Measurements from ENCODE around the gene DOCK1. TPM values are rescaled to one million over a fixed set of nuclear protein-coding genes. Genes with fewer than 3 reads are reported as not detected.

The DOCK1 gene
- polyA plus RNA-seq, 1 donor = 29.5 TPM

DNA sequence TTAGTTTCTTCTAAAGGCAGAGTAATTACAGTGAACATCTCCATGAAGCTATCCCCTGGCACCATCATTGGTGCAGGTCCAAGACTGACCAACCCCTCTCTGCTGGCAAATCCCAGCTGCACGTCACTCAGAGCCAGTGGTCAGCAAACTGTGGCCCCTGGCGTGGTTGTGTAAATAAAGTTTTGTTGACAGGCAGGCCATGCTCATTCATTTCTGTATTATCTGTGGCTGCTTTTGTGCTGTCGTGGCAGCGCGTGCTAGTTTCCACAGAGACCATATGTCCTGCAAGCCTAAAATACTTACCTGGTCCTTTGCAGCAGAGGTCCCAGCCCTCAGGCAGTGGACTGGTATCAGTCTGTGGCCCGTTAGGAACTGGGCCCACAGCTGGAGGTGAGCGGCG lies 526.3 kb downstream of the DOCK1 start:
- Histone ChIP-seq H3K27me3 (ENCODE audit: control insufficient read depth, insufficient read depth, low read length) (no peaks in the 10 kb centered on the region), H3K36me3 (ENCODE audit: control insufficient read depth, insufficient read depth, low read length) (peaks cover 41% of the 10 kb centered on the region), H3K4me3 (ENCODE audit: low read length) (no peak overlapping the region), H3K4me1 (ENCODE audit: control insufficient read depth, insufficient read depth, low read length) (no peaks in the 10 kb centered on the region), H3K9me3 (ENCODE audit: control insufficient read depth, low read depth, low read length) (peaks cover 13% of the 10 kb centered on the region), H3K27ac (ENCODE audit: low read length) (no peak overlapping the region)
- no peak for DNase-seq
- WGBS (ENCODE audit: insufficient coverage, low lambda C conversion rate) = no CpG with 5 or more reads among the region's 8 CpGs

DNA sequence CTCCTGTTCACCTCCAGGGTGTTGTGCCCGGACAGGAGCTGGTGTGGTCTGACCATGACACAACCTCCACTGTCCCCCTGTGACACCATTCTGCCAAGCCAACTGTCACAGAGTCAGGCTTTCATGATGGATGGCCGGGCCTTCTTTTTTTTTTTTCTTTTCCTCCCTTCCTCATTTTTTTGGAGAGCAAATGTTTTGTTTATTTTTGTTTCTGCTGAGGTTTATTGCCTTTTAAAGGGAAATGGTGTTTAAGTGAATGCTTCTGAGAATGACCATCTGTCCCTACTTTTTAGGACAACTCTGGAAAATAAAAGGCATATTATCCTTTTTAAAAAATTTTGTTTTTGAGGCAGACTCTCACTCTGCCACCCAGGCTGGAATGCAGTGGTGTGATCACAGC lies 528.8 kb downstream of the DOCK1 start:
- no peak for DNase-seq
- WGBS (ENCODE audit: insufficient coverage, low lambda C conversion rate) = no CpG with 5 or more reads among the region's 2 CpGs
- H3K36me3 ChIP-seq (ENCODE audit: control insufficient read depth, insufficient read depth, low read length) = peaks cover 27% of the 10 kb centered on the region
- no peak overlapping the region for H3K4me3 ChIP-seq (ENCODE audit: low read length)
- peaks cover 4% of the 10 kb centered on the region for H3K9me3 ChIP-seq (ENCODE audit: control insufficient read depth, low read depth, low read length)
- no peaks in the 10 kb centered on the region for H3K4me1 ChIP-seq (ENCODE audit: control insufficient read depth, insufficient read depth, low read length)
- no peaks in the 10 kb centered on the region for H3K27me3 ChIP-seq (ENCODE audit: control insufficient read depth, insufficient read depth, low read length)
- H3K27ac ChIP-seq (ENCODE audit: low read length) = no peak overlapping the region

DNA sequence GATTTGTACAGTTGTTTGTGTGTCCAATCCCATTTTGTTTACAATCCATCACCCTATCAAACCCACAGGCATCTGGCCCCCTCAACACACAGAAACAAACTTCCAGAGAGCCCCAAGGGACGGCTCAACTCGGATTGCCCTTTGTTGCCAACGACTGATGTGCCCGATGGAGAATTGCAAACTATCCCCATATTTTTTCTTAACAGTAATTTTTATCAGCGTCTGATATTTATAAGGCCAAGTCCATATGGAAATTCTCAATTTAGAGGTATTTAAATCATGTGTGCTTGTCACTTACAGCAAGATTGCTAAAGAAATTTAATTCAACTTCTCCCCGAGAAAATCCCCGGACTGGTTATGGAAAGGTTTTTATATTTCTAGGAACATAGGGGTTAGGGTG lies 530.0 kb downstream of the DOCK1 start:
- no peak for DNase-seq
- 64% methylated on average over 4 of the region's 7 CpGs for WGBS (ENCODE audit: insufficient coverage, low lambda C conversion rate)
- no peaks in the 10 kb centered on the region for H3K9me3 ChIP-seq (ENCODE audit: control insufficient read depth, low read depth, low read length)
- H3K4me3 ChIP-seq (ENCODE audit: low read length) = no peak overlapping the region
- H3K36me3 ChIP-seq (ENCODE audit: control insufficient read depth, insufficient read depth, low read length) = peaks cover 34% of the 10 kb centered on the region
- H3K27me3 ChIP-seq (ENCODE audit: control insufficient read depth, insufficient read depth, low read length) = no peaks in the 10 kb centered on the region
- no peak overlapping the region for H3K27ac ChIP-seq (ENCODE audit: low read length)
- no peaks in the 10 kb centered on the region for H3K4me1 ChIP-seq (ENCODE audit: control insufficient read depth, insufficient read depth, low read length)

DNA sequence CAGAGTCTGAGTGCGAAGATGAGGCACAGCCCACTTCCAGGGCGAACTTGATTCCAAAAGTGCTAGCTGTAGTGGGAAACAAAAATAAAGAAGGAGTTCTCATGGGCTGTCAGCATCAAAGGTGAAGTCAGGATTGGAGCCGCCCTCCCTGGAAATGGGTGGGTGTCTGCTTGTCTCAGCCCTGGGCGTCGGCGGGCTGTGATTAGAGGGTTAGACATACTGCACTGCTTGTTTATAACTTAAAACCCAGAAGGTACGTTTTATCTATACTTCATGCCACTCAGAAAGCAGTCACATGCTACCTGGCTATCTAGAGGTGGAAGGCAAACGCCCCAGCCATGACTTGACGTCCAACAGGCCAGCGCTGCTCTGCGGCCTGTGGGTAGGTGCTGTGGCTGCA lies 535.1 kb downstream of the DOCK1 start:
- H3K27ac ChIP-seq (ENCODE audit: low read length) = no peak overlapping the region

DNA sequence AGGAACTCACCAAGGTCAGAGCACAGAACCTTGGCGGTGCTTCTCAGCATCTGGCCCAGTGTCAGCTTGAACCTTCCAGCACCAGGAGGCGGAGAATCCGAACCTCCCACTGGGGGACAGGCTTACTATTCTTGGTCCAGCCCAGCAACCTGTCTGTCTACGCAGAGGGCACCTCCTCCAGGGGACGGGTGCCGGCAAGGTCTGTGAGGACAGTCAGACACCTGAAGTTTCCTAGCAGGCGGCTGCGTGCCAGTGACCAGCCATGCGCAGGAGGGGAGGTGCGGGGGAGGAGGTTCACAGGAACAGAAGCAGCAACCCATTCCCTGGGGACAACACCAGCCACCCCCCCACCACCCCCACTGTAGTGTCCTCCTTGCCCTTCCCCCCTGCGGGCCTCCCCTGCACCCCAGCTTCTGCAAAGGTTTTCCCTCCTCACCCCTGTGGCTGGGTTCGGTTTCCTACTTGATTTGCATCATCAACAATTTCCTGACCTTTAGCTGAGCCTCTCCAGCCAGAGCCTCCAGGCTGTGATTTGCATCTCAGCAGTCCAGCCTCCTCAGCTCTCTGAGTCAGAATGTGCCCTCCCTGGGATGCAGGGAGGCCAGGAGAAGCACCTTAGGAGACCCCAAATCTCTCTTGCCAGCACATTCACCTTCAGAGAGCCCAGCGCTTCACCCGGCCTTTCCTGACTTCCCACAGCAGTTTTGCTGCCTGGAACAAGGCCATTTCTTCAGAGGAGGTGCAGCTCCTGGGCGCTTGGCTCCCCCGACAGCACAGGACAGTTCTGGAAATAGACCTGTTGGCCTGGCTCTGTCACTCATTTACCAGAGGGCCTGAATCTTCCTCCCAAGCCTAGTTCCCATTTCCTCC lies 536.4 kb downstream of the DOCK1 start:
- Histone ChIP-seq H3K27me3 (ENCODE audit: control insufficient read depth, insufficient read depth, low read length) (no peaks in the 10 kb centered on the region), H3K36me3 (ENCODE audit: control insufficient read depth, insufficient read depth, low read length) (peaks cover 64% of the 10 kb centered on the region), H3K4me1 (ENCODE audit: control insufficient read depth, insufficient read depth, low read length) (no peaks in the 10 kb centered on the region), H3K9me3 (ENCODE audit: control insufficient read depth, low read depth, low read length) (no peaks in the 10 kb centered on the region), H3K4me3 (ENCODE audit: low read length) (no peak overlapping the region), H3K27ac (ENCODE audit: low read length) (no peak overlapping the region)
- DNase-seq = no peak
- no CpG with 5 or more reads among the region's 16 CpGs for WGBS (ENCODE audit: insufficient coverage, low lambda C conversion rate)

More for the DNA sequence above, 535.1 kb downstream of the DOCK1 start:
- Histone ChIP-seq H3K27me3 (ENCODE audit: control insufficient read depth, insufficient read depth, low read length) (no peaks in the 10 kb centered on the region), H3K36me3 (ENCODE audit: control insufficient read depth, insufficient read depth, low read length) (peaks cover 59% of the 10 kb centered on the region), H3K9me3 (ENCODE audit: control insufficient read depth, low read depth, low read length) (no peaks in the 10 kb centered on the region), H3K4me3 (ENCODE audit: low read length) (no peak overlapping the region), H3K4me1 (ENCODE audit: control insufficient read depth, insufficient read depth, low read length) (no peaks in the 10 kb centered on the region)
- 80% methylated on average over 1 of the region's 11 CpGs for WGBS (ENCODE audit: insufficient coverage, low lambda C conversion rate)
- no peak for DNase-seq

DNA sequence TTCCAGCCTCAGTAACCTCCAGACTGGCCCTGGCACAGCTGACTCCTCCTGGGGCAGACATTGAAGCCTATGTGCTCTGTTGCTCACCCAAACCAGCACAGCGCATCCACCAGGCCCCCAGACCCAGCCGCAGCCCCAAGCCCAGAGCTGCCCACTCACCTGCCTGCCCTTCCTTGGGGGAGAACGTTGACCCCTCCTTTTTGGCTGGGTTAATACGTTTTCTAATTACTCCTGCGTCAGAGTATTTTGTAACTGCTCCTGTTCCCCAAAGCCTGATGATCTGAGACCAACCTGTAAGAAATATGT lies 536.9 kb downstream of the DOCK1 start:
- Histone ChIP-seq H3K4me1 (ENCODE audit: control insufficient read depth, insufficient read depth, low read length) (no peaks in the 10 kb centered on the region), H3K4me3 (ENCODE audit: low read length) (no peak overlapping the region), H3K9me3 (ENCODE audit: control insufficient read depth, low read depth, low read length) (no peaks in the 10 kb centered on the region), H3K27ac (ENCODE audit: low read length) (no peak overlapping the region), H3K36me3 (ENCODE audit: control insufficient read depth, insufficient read depth, low read length) (peaks cover 69% of the 10 kb centered on the region), H3K27me3 (ENCODE audit: control insufficient read depth, insufficient read depth, low read length) (no peaks in the 10 kb centered on the region)
- WGBS (ENCODE audit: insufficient coverage, low lambda C conversion rate) = 100% methylated on average over 1 of the region's 5 CpGs
- no peak for DNase-seq

DNA sequence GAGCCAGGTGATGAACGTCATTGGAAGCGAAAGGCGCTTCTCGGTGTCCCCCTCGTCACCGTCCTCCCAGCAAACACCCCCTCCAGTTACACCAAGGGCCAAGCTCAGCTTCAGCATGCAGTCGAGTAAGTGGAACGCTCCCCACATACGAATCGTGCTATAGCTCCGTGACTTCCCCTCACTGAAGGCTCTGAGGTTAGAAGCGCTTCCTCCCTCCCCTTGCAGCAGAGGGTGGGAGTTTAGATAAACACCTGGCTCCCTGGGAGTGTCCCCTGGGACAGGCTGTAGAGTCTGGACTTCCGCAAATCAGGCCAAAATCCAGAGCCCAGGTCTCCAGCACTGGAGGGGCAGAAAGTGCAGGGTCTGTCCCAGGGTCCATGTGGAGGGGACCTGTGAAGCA lies 538.9 kb downstream of the DOCK1 start:
- Histone ChIP-seq H3K4me1 (ENCODE audit: control insufficient read depth, insufficient read depth, low read length) (no peaks in the 10 kb centered on the region), H3K9me3 (ENCODE audit: control insufficient read depth, low read depth, low read length) (no peaks in the 10 kb centered on the region), H3K27me3 (ENCODE audit: control insufficient read depth, insufficient read depth, low read length) (no peaks in the 10 kb centered on the region), H3K4me3 (ENCODE audit: low read length) (no peak overlapping the region), H3K27ac (ENCODE audit: low read length) (no peak overlapping the region), H3K36me3 (ENCODE audit: control insufficient read depth, insufficient read depth, low read length) (peaks cover 77% of the 10 kb centered on the region)
- no peak for DNase-seq
- no CpG with 5 or more reads among the region's 13 CpGs for WGBS (ENCODE audit: insufficient coverage, low lambda C conversion rate)

DNA sequence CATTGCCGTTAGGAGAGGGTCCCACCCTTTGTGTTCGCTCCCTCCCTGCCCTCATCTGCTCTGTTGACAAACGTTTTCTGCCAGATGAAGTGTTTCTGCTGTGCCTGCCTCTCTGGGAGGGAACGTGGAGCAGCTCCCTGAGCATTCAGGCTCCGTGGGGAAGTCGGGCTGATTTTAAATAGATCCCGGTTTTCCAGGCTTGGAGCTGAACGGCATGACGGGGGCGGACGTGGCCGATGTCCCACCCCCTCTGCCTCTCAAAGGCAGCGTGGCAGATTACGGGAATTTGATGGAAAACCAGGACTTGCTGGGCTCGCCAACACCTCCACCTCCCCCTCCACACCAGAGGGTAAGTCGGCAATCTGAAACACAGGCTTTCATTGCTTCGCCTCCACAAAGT lies 542.0 kb downstream of the DOCK1 start:
- no CpG with 5 or more reads among the region's 17 CpGs for WGBS (ENCODE audit: insufficient coverage, low lambda C conversion rate)
- H3K27ac ChIP-seq (ENCODE audit: low read length) = no peak overlapping the region
- H3K27me3 ChIP-seq (ENCODE audit: control insufficient read depth, insufficient read depth, low read length) = no peaks in the 10 kb centered on the region
- H3K4me3 ChIP-seq (ENCODE audit: low read length) = no peak overlapping the region
- no peaks in the 10 kb centered on the region for H3K9me3 ChIP-seq (ENCODE audit: control insufficient read depth, low read depth, low read length)
- H3K4me1 ChIP-seq (ENCODE audit: control insufficient read depth, insufficient read depth, low read length) = no peaks in the 10 kb centered on the region
- no peak for DNase-seq
- H3K36me3 ChIP-seq (ENCODE audit: control insufficient read depth, insufficient read depth, low read length) = peaks cover 67% of the 10 kb centered on the region

DNA sequence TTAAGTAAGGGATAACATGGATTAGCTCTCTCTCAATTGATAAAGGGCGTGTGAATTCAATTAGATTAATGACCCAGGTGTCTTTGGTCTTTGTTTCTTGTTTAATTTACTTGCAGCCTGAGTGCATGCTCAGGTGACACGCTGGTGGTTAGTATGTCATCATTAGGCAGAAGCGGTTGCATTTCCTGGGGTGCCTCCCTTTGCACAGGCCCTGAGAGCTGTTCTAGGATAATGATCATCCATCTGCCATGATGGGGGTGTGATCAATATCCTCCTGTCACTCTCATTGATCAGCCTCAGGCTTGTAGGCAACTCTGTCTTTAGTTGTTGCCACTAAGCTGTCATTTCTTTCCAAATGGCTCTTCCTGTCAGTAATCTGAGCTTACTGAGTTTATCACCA lies 544.3 kb downstream of the DOCK1 start:
- no peak for DNase-seq
- Histone ChIP-seq H3K27ac (ENCODE audit: low read length) (no peak overlapping the region), H3K9me3 (ENCODE audit: control insufficient read depth, low read depth, low read length) (no peaks in the 10 kb centered on the region), H3K36me3 (ENCODE audit: control insufficient read depth, insufficient read depth, low read length) (peaks cover 54% of the 10 kb centered on the region), H3K4me1 (ENCODE audit: control insufficient read depth, insufficient read depth, low read length) (no peaks in the 10 kb centered on the region), H3K27me3 (ENCODE audit: control insufficient read depth, insufficient read depth, low read length) (no peaks in the 10 kb centered on the region), H3K4me3 (ENCODE audit: low read length) (no peak overlapping the region)
- no CpG with 5 or more reads among the region's 3 CpGs for WGBS (ENCODE audit: insufficient coverage, low lambda C conversion rate)

DNA sequence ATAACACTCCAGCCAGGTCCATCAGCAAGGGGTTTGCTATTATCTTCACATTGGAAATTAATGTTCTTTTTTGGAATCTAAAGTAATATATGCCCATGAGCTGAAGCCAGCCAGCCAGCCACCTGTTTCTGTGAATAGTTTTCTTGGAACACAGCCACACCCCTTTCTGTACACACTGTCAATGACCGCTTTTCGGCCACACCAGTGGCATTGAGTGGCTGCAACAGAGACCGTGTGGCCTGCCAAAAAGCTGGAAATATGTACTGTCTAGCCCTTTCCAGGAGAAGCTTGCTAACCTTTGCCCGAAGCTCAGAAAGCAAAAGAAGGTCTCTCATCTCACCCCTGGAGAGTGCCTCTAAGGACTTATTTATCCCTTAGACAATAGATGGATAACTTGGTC lies 545.4 kb downstream of the DOCK1 start:
- H3K36me3 ChIP-seq (ENCODE audit: control insufficient read depth, insufficient read depth, low read length) = peaks cover 45% of the 10 kb centered on the region
- DNase-seq = no peak
- WGBS (ENCODE audit: insufficient coverage, low lambda C conversion rate) = no CpG with 5 or more reads among the region's 4 CpGs

DNA sequence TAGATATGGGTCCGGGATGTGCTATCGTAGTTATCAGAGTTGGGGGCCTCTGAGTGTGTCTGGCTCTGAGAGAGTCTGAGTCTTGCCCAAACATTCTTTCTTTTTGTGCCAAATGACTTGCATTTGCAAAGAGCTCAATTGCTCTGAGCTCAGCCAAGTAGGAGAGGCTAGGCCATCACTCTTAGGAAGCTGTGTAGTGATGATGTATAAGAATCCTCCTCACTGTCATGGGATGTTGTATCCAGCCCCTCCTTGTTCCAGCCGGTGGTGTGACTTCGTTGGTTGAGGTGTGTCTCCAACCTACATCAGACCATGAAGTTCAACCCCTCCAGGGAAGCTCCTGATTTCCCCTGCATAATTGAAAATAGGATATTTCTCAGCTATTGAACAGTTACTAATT lies 546.4 kb downstream of the DOCK1 start:
- WGBS (ENCODE audit: insufficient coverage, low lambda C conversion rate) = no CpG with 5 or more reads among the region's 4 CpGs
- Histone ChIP-seq H3K27me3 (ENCODE audit: control insufficient read depth, insufficient read depth, low read length) (no peaks in the 10 kb centered on the region), H3K4me1 (ENCODE audit: control insufficient read depth, insufficient read depth, low read length) (no peaks in the 10 kb centered on the region), H3K27ac (ENCODE audit: low read length) (no peak overlapping the region), H3K9me3 (ENCODE audit: control insufficient read depth, low read depth, low read length) (peaks cover 4% of the 10 kb centered on the region), H3K36me3 (ENCODE audit: control insufficient read depth, insufficient read depth, low read length) (peaks cover 43% of the 10 kb centered on the region), H3K4me3 (ENCODE audit: low read length) (no peak overlapping the region)
- DNase-seq = no peak

More for the DNA sequence above, 545.4 kb downstream of the DOCK1 start:
- Histone ChIP-seq H3K27ac (ENCODE audit: low read length) (no peak overlapping the region), H3K9me3 (ENCODE audit: control insufficient read depth, low read depth, low read length) (peaks cover 1% of the 10 kb centered on the region), H3K4me3 (ENCODE audit: low read length) (no peak overlapping the region), H3K27me3 (ENCODE audit: control insufficient read depth, insufficient read depth, low read length) (no peaks in the 10 kb centered on the region), H3K4me1 (ENCODE audit: control insufficient read depth, insufficient read depth, low read length) (no peaks in the 10 kb centered on the region)
